Duodenal mucosa (tissue), 2 donors: ENCODE results near the gene AP1S3.
A peak's percentile ranks its signal among the peaks of the same experiment; 100 is the strongest.
"Not testable (repeated sequence)": the region's sequence is repeated elsewhere in the genome, so short reads cannot be mapped to it uniquely, and the experiment has no call there.

ENCODE experiments used
- H3K27ac ChIP-seq: one replicate; pipeline ENCODE4 v1.7.0; 2013; ENCODE audit warnings: low read depth, low read length
- H3K27me3 ChIP-seq, 2 donors: one replicate each; pipeline ENCODE4 v1.7.0; 2013; ENCODE audit warnings: low read length in 2 of 2, control low read depth in 1 of 2; ENCODE audit not compliant: insufficient read depth in 2 of 2, control insufficient read depth in 1 of 2
- H3K36me3 ChIP-seq, 2 donors: one replicate each; pipeline ENCODE4 v1.7.0; 2013; ENCODE audit warnings: low read length in 2 of 2, control low read depth in 1 of 2; ENCODE audit not compliant: insufficient read depth in 2 of 2, control insufficient read depth in 1 of 2
- H3K4me1 ChIP-seq, 2 donors: one replicate each; pipeline ENCODE4 v1.7.0; 2013; ENCODE audit warnings: low read length in 2 of 2, control low read depth in 1 of 2; ENCODE audit not compliant: insufficient read depth in 2 of 2, control insufficient read depth in 1 of 2
- H3K4me3 ChIP-seq, 2 donors: one replicate each; pipeline ENCODE4 v1.7.0; 2013; ENCODE audit warnings: low read length in 2 of 2, low read depth in 1 of 2
- H3K9ac ChIP-seq, 2 donors: one replicate each; pipeline ENCODE4 v1.7.0; 2013; ENCODE audit warnings: low read length in 2 of 2, low read depth in 1 of 2
- H3K9me3 ChIP-seq, 2 donors: one replicate each; pipeline ENCODE4 v1.7.0; 2013; ENCODE audit warnings: low read length in 2 of 2, control low read depth in 1 of 2; ENCODE audit not compliant: control insufficient read depth in 1 of 2

AP1S3 gene

GRCh38 chr2:223829128-223829527, 8.3 kb downstream of the AP1S3 start:
- Histone ChIP-seq H3K27ac (no peak overlapping the region), H3K9me3 (no peaks in the 10 kb centered on the region), H3K27me3 (no peaks in the 10 kb centered on the region), H3K4me1 (peaks cover 4 to 17% of the 10 kb centered on the region in 2 donors), H3K36me3 (no peaks in the 10 kb centered on the region), H3K4me3 (no peak overlapping the region), H3K9ac (no peak overlapping the region)

GRCh38 chr2:223828314-223828713, 9.1 kb downstream of the AP1S3 start:
- Histone ChIP-seq H3K9ac (no peak overlapping the region), H3K4me3 (no peak overlapping the region), H3K27ac (no peak overlapping the region), H3K36me3 (no peaks in the 10 kb centered on the region), H3K27me3 (no peaks in the 10 kb centered on the region), H3K9me3 (no peaks in the 10 kb centered on the region), H3K4me1 (peaks cover 4 to 17% of the 10 kb centered on the region in 2 donors)

- H3K4me1 ChIP-seq: peaks cover 0 to 8% of the 10 kb centered on the region in 2 donors
Observed at GRCh38 chr2:223826995-223827394, 10.4 kb downstream of the AP1S3 start.

GRCh38 chr2:223824301-223824700, 13.1 kb downstream of the AP1S3 start:
- Histone ChIP-seq H3K9me3 (no peaks in the 10 kb centered on the region), H3K4me1 (peaks cover 0 to 7% of the 10 kb centered on the region in 2 donors), H3K27ac (no peak overlapping the region), H3K27me3 (no peaks in the 10 kb centered on the region), H3K36me3 (no peaks in the 10 kb centered on the region), H3K4me3 (no peak overlapping the region), H3K9ac (no peak overlapping the region)

More at GRCh38 chr2:223826995-223827394, 10.4 kb downstream of the AP1S3 start:
- H3K9ac ChIP-seq: no peak overlapping the region
- H3K4me3 ChIP-seq: no peak overlapping the region
- H3K27ac ChIP-seq: no peak overlapping the region
- no peaks in the 10 kb centered on the region for H3K9me3 ChIP-seq
- H3K36me3 ChIP-seq: no peaks in the 10 kb centered on the region
- no peaks in the 10 kb centered on the region for H3K27me3 ChIP-seq

- no peaks in the 10 kb centered on the region for H3K36me3 ChIP-seq
- no peaks in the 10 kb centered on the region for H3K27me3 ChIP-seq
- H3K4me1 ChIP-seq: peaks cover 0 to 7% of the 10 kb centered on the region in 2 donors
- H3K27ac ChIP-seq: no peak overlapping the region
- no peak overlapping the region for H3K4me3 ChIP-seq
- no peaks in the 10 kb centered on the region for H3K9me3 ChIP-seq
- no peak overlapping the region for H3K9ac ChIP-seq
Observed at GRCh38 chr2:223822818-223823217, 14.6 kb downstream of the AP1S3 start.

GRCh38 chr2:223820549-223820948, 16.8 kb downstream of the AP1S3 start:
- H3K36me3 ChIP-seq: no peaks in the 10 kb centered on the region
- no peak overlapping the region for H3K27ac ChIP-seq
- H3K27me3 ChIP-seq: no peaks in the 10 kb centered on the region
- H3K9ac ChIP-seq: no peak overlapping the region
- no peaks in the 10 kb centered on the region for H3K9me3 ChIP-seq
- H3K4me1 ChIP-seq: peaks cover 0 to 8% of the 10 kb centered on the region in 2 donors
- no peak overlapping the region for H3K4me3 ChIP-seq

GRCh38 chr2:223819891-223820290, 17.5 kb downstream of the AP1S3 start:
- Histone ChIP-seq H3K9me3 (no peaks in the 10 kb centered on the region), H3K36me3 (no peaks in the 10 kb centered on the region), H3K4me1 (peaks cover 0 to 8% of the 10 kb centered on the region in 2 donors), H3K4me3 (no peak overlapping the region), H3K27ac (no peak overlapping the region), H3K27me3 (no peaks in the 10 kb centered on the region), H3K9ac (no peak overlapping the region)

GRCh38 chr2:223815884-223816570, 21.4 kb downstream of the AP1S3 start:
- Histone ChIP-seq H3K4me3 (no peak overlapping the region), H3K27me3 (no peaks in the 10 kb centered on the region), H3K4me1 (peaks cover 0 to 8% of the 10 kb centered on the region in 2 donors), H3K9ac (peak overlapping the region in 1 of 2 donors; percentile 30), H3K9me3 (no peaks in the 10 kb centered on the region), H3K27ac (no peak overlapping the region), H3K36me3 (no peaks in the 10 kb centered on the region)

- peak overlapping the region in 1 of 2 donors; percentile 30 for H3K9ac ChIP-seq
- H3K4me1 ChIP-seq: peaks cover 0 to 8% of the 10 kb centered on the region in 2 donors
- H3K4me3 ChIP-seq: no peak overlapping the region
- H3K27ac ChIP-seq: no peak overlapping the region
- H3K9me3 ChIP-seq: no peaks in the 10 kb centered on the region
- no peaks in the 10 kb centered on the region for H3K36me3 ChIP-seq
- no peaks in the 10 kb centered on the region for H3K27me3 ChIP-seq
Observed at GRCh38 chr2:223815186-223815883, 22.0 kb downstream of the AP1S3 start.

- not testable (repeated sequence) for H3K36me3 ChIP-seq, H3K4me3 ChIP-seq, H3K9me3 ChIP-seq, H3K4me1 ChIP-seq, H3K27me3 ChIP-seq, H3K9ac ChIP-seq, H3K27ac ChIP-seq
Observed at GRCh38 chr2:223814764-223815163, 22.6 kb downstream of the AP1S3 start.
